Measurements from ENCODE around the gene TMPO. TPM values are rescaled to one million over a fixed set of nuclear protein-coding genes. Genes with fewer than 3 reads are reported as not detected.
A peak's percentile ranks its signal among the peaks of the same experiment; 100 is the strongest.

Gene TMPO
- total RNA-seq, 1 experiment from 2014 or later, result 202 TPM

GRCh38 chr12:98578821-98579220, 63.4 kb downstream of the TMPO start:
- Histone ChIP-seq H3K9me3 (ENCODE audit: control insufficient read depth, low read depth, low read length) (no peaks in the 10 kb centered on the region), H3T11ph (ENCODE audit: low read length) (no peak overlapping the region), H3K18ac (ENCODE audit: insufficient read length, low read depth, low read length) (no peak overlapping the region), H2BK12ac (ENCODE audit: insufficient read length, low read depth, low read length) (no peak overlapping the region), H3K56ac (ENCODE audit: insufficient read length, low read depth, low read length) (no peak overlapping the region), H3K4me1 (ENCODE audit: insufficient read depth, low read length) (no peaks in the 10 kb centered on the region), H2BK15ac (ENCODE audit: low read depth, low read length) (no peak overlapping the region), H3K27ac (ENCODE audit: insufficient read length, low read depth, low read length) (no peak overlapping the region), H2BK5ac (ENCODE audit: insufficient read length, low read length) (no peak overlapping the region), H3K23me2 (ENCODE audit: insufficient read length, low read depth, low read length, poor library complexity, severe bottlenecking) (no peaks in the 10 kb centered on the region), H2AFZ (ENCODE audit: low read length) (no peak overlapping the region), H3K4ac (ENCODE audit: low read depth, low read length) (no peak overlapping the region), H2AK5ac (ENCODE audit: insufficient read length, low read length) (no peak overlapping the region), H3K27me3 (ENCODE audit: insufficient read depth, low read length) (no peaks in the 10 kb centered on the region; the same call in 1 of the 2 replicates), H4K8ac (replicated peaks; ENCODE audit: insufficient read length, low read depth, low read length) (no peak overlapping the region), H4K91ac (ENCODE audit: insufficient read length, low read depth, low read length) (no peak overlapping the region), H3K23ac (ENCODE audit: insufficient read length, low read depth, low read length) (no peak overlapping the region), H2BK20ac (ENCODE audit: low read depth, low read length, poor library complexity, severe bottlenecking) (no peak overlapping the region), H3K79me1 (ENCODE audit: insufficient read depth, low read depth, low read length, poor library complexity, severe bottlenecking) (no peaks in the 10 kb centered on the region), H3K79me2 (ENCODE audit: insufficient read depth, low read length) (no peaks in the 10 kb centered on the region), H2BK120ac (ENCODE audit: low read depth, low read length, poor library complexity, severe bottlenecking) (no peak overlapping the region), H4K5ac (ENCODE audit: insufficient read length, low read depth, low read length) (no peak overlapping the region), H3K14ac (ENCODE audit: insufficient read depth, low read length) (no peak overlapping the region), H3K4me2 (ENCODE audit: insufficient read depth, insufficient read length, low read length) (no peak overlapping the region), H4K20me1 (ENCODE audit: control insufficient read depth, insufficient read depth, insufficient read length) (no peaks in the 10 kb centered on the region), H3K9ac (ENCODE audit: extremely low read depth, insufficient read length, low read length) (no peak overlapping the region)
- no CpG with 5 or more reads among the region's 2 CpGs for whole genome bisulfite sequencing (ENCODE audit: extremely low coverage, insufficient read length, low lambda C conversion rate)
- Mint-ChIP-seq H3K27ac (peak overlapping the region in 1 of 3 experiments; percentile 79; a peak in 1 of 7 replicates), H3K27me3 (ENCODE audit: low read depth) (no peaks in the 10 kb centered on the region; the same call in 1 of the 2 replicates), H3K4me1 (no peaks in the 10 kb centered on the region), H3K4me3 (no peak overlapping the region), H3K9me3 (no peaks in the 10 kb centered on the region), H3K36me3 (ENCODE audit: insufficient read depth in 1 of 3, low read depth in 3 of 3) (no peaks in the 10 kb centered on the region)
- DNase-seq, result no peak
- TF ChIP-seq CTCF (conservative IDR thresholded peaks at IDR 0.05), result no peak
